Upper lobe of left lung (tissue), 6 donors: Measurements from ENCODE around the gene SLC35G3. TPM values are rescaled to one million over a fixed set of nuclear protein-coding genes. Genes with fewer than 3 reads are reported as not detected.

Experiments
- ATAC-seq, 2 donors: fragments of 200-7000 bp; cut with Tn5 transposase; one replicate each; pipeline ENCODE4 v1.9.1; 2022; ENCODE audit warnings: mild to moderate bottlenecking in 2 of 2, moderate library complexity in 2 of 2; ENCODE audit not compliant: low FRiP score in 2 of 2
- DNase-seq, 2 donors: peaks; one replicate each; pipeline ENCODE4 v3.0.0-alpha.2; 2019 to 2020
- H3K27ac ChIP-seq, 4 donors: fragments of 200-600 bp; sonication (generic); one replicate each; pipeline ENCODE4 v1.5.1; 2016 to 2019
- H3K27me3 ChIP-seq, 4 donors: fragments of 200-600 bp; sonication (generic); one replicate each; pipeline ENCODE4 v1.5.1; 2017 to 2019
- H3K36me3 ChIP-seq, 4 donors: fragments of 200-600 bp; sonication (generic); one replicate each; pipeline ENCODE4 v1.5.1; 2016 to 2019
- H3K4me1 ChIP-seq, 4 donors: fragments of 200-600 bp; sonication (generic); one replicate each; pipeline ENCODE4 v1.5.1; 2018 to 2019
- H3K4me3 ChIP-seq, 4 donors: fragments of 200-600 bp; sonication (generic); one replicate each; pipeline ENCODE4 v1.5.1; 2017 to 2019; ENCODE audit warnings: mild to moderate bottlenecking in 2 of 4, moderate library complexity in 1 of 4
- H3K9me3 ChIP-seq, 4 donors: fragments of 200-600 bp; sonication (generic); one replicate each; pipeline ENCODE4 v1.5.1; 2018 to 2019
- EP300 ChIP-seq, 4 donors: sonication (generic); formaldehyde crosslinking; IDR thresholded peaks; one replicate each; pipeline ENCODE4 v1.5.1; 2017; ENCODE audit warnings: antibody characterized with exemption in 4 of 4, control low read depth in 2 of 4
- POLR2A ChIP-seq, 4 donors: fragments of 450-650 bp; IDR thresholded peaks; one replicate each; pipeline ENCODE4 v1.5.1; 2016 to 2017; ENCODE audit warnings: antibody characterized with exemption in 4 of 4, mild to moderate bottlenecking in 2 of 4
- POLR2AphosphoS5 ChIP-seq, 2 donors: sonication (generic); formaldehyde crosslinking; IDR thresholded peaks; one replicate each; pipeline ENCODE4 v1.5.1; 2017; ENCODE audit warnings: antibody characterized with exemption in 2 of 2
- WGBS, 2 donors: methylation state at CpG; one replicate each; pipeline ENCODE4 v1.1.5; 2017 to 2018; 5-methylcytosine and 5-hydroxymethylcytosine counted together
- total RNA-seq, 6 donors: library from RNA; depleted of rRNA in 4 of 6; stranded (reverse); fragments of >200 nt in 4 of 6; gene quantifications; one replicate each; pipeline versions ENCODE4 v1.1.0 to v1.2.1, GENCODE V29; 2016 to 2021
- TF ChIP-seq, protein P1 (sequence below), 6 experiments: fragments of 450-650 bp in 4 of 6; fragments of 200-600 bp in 2 of 6; sonication (generic) in 2 of 6; IDR thresholded peaks; one replicate each; pipeline ENCODE4 v1.5.1; 2016 to 2019; ENCODE audit warnings: antibody characterized with exemption in 6 of 6
- donor health status: DM: no; HTN: no; CAD: no; lungs with moderate emphysema.
- donor health status: DM: no; HTN: yes; CAD: no; lungs with severe emphysema.

Gene SLC35G3
- total RNA-seq, 6 donors from 2014 or later, result not detected

- Histone ChIP-seq H3K36me3 (no peaks in the 10 kb centered on the region), H3K4me1 (no peaks in the 10 kb centered on the region), H3K4me3 (no peak overlapping the region), H3K27ac (no peak overlapping the region), H3K27me3 (no peaks in the 10 kb centered on the region), H3K9me3 (no peaks in the 10 kb centered on the region)
- WGBS, 2 donors, result 90 to 95% methylated on average over 9 to 11 of the region's 11 CpGs
- no peak for TF ChIP-seq POLR2AphosphoS5 (IDR thresholded peaks at IDR 0.05)
- TF ChIP-seq EP300 (IDR thresholded peaks at IDR 0.05), result no peak
- TF ChIP-seq POLR2A (IDR thresholded peaks at IDR 0.05), result no peak
- TF ChIP-seq, protein P1, sequence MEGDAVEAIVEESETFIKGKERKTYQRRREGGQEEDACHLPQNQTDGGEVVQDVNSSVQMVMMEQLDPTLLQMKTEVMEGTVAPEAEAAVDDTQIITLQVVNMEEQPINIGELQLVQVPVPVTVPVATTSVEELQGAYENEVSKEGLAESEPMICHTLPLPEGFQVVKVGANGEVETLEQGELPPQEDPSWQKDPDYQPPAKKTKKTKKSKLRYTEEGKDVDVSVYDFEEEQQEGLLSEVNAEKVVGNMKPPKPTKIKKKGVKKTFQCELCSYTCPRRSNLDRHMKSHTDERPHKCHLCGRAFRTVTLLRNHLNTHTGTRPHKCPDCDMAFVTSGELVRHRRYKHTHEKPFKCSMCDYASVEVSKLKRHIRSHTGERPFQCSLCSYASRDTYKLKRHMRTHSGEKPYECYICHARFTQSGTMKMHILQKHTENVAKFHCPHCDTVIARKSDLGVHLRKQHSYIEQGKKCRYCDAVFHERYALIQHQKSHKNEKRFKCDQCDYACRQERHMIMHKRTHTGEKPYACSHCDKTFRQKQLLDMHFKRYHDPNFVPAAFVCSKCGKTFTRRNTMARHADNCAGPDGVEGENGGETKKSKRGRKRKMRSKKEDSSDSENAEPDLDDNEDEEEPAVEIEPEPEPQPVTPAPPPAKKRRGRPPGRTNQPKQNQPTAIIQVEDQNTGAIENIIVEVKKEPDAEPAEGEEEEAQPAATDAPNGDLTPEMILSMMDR (IDR thresholded peaks at IDR 0.05), result no peak
- DNase-seq, result no peak
- no peak for ATAC-seq
Measured at GRCh38 chr17:35149941-35150340, 44.3 kb downstream of the SLC35G3 start.

GRCh38 chr17:35148144-35148543 is 46.0 kb downstream of the SLC35G3 start:
- Histone ChIP-seq H3K4me3 (no peak overlapping the region), H3K36me3 (no peaks in the 10 kb centered on the region), H3K9me3 (no peaks in the 10 kb centered on the region), H3K27me3 (no peaks in the 10 kb centered on the region), H3K27ac (no peak overlapping the region), H3K4me1 (no peaks in the 10 kb centered on the region)
- peak in 1 of 2 donors; percentile 38 for DNase-seq
- peak in 1 of 2 donors; percentile 6 for ATAC-seq
- no peak for TF ChIP-seq POLR2AphosphoS5 (IDR thresholded peaks at IDR 0.05)
- no peak for TF ChIP-seq POLR2A (IDR thresholded peaks at IDR 0.05)
- TF ChIP-seq, protein P1 (IDR thresholded peaks at IDR 0.05), result no peak
- TF ChIP-seq EP300 (IDR thresholded peaks at IDR 0.05), result no peak
- 44 to 71% methylated on average over 8 to 9 of the region's 9 CpGs for WGBS, 2 donors

DNA sequence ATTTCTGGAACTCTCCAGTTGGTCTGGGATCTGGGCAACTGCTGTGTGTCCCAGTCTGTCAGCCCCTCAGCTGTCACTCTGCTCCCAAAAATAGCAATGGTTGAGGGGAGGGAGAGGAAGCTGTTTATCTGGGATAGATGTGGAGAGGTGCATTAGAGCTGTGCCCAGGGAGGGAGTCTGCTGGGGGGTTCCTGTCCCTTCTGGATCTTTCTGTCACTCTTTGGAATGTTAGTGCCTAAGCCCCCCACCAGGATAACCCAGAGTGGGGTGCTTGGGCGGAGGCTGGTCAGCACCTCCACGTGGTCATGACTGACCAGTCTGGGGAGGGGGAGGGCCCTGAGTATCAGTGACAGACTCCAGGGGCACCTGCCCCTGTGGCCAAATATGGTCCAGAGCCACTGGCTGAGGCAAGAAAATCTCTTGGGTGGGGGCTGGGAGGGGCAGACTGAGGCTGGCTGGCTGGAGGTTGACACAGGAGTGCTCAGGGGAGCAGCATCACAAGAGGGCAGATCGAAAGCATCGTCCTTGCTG is 46.8 kb downstream of the SLC35G3 start, which contains the start of gene UNC45B:
TSS of gene UNC45B (plus strand) at position 443 of the 531 bp plus-strand sequence. CDS start 447 bp downstream, outside the sequence.
- H3K27me3 ChIP-seq, result no peaks in the 10 kb centered on the region
- 76 to 93% methylated on average over 2 to 4 of the region's 4 CpGs for WGBS, 2 donors
- TF ChIP-seq, protein P1 (IDR thresholded peaks at IDR 0.05), result no peak
- TF ChIP-seq EP300 (IDR thresholded peaks at IDR 0.05) (no peak), POLR2A (IDR thresholded peaks at IDR 0.05) (no peak), POLR2AphosphoS5 (IDR thresholded peaks at IDR 0.05) (no peak)
- ATAC-seq (no peak), DNase-seq (no peak)
- no peaks in the 10 kb centered on the region for H3K9me3 ChIP-seq
- no peaks in the 10 kb centered on the region for H3K36me3 ChIP-seq
- H3K4me1 ChIP-seq, result peaks cover 0 to 2% (median under 1%) of the 10 kb centered on the region in 4 donors
- no peak within 1 kb of the TSS for H3K27ac ChIP-seq
- no peak within 1 kb of the TSS for H3K4me3 ChIP-seq

DNA sequence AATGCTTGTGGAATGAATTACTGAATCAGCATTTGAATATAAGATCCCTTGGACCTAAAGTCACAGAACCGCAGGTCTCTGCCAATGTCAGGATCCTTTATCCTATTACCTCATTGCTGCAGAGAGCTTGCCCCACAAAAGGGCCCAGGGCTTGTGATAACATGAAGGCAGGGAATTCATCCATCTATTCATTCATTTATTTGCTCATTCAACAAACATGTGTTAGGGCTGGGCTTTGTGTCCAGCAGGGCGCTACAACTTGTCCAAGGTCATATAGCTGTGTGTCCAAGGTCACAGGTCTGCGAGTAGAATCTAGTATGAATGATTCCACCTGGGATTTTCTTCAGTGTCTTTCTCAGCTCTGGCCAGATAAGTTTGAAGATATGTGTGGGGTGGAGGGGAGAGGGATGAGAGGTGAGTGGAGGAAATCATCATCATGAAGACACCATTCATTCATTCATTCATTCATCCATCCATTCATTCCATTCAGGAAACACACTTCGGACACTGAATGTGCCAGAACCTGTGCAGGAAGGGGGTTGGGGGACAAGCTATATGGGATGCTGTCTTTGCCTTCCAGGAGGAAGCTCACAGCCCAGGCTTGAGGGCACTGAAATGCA is 47.9 kb downstream of the SLC35G3 start:
- TF ChIP-seq, protein P1 (IDR thresholded peaks at IDR 0.05), result no peak
- TF ChIP-seq POLR2A (IDR thresholded peaks at IDR 0.05), result no peak
- no peak for TF ChIP-seq EP300 (IDR thresholded peaks at IDR 0.05)
- TF ChIP-seq POLR2AphosphoS5 (IDR thresholded peaks at IDR 0.05), result no peak
- no peaks in the 10 kb centered on the region for H3K27me3 ChIP-seq
- no peak overlapping the region for H3K27ac ChIP-seq
- WGBS, 2 donors, result 75 to 78% methylated on average over 4 of the region's 4 CpGs
- H3K4me1 ChIP-seq, result peaks cover 1 to 10% (median 7%) of the 10 kb centered on the region in 4 donors
- H3K4me3 ChIP-seq, result no peak overlapping the region
- H3K9me3 ChIP-seq, result no peaks in the 10 kb centered on the region
- no peaks in the 10 kb centered on the region for H3K36me3 ChIP-seq
- no peak for ATAC-seq
- no peak for DNase-seq
